Vagina (tissue), 2 donors: ENCODE measurements around the gene CACUL1.
A peak's percentile ranks its signal among the peaks of the same experiment; 100 is the strongest.

Experiments
- CTCF ChIP-seq, 3 experiments: fragments of 450-650 bp in 2 of 3; fragments of 200-600 bp in 1 of 3; sonication (generic) in 1 of 3; IDR thresholded peaks; one replicate each; pipeline ENCODE4 v1.5.1; 2017 to 2019; ENCODE audit warnings: antibody characterized with exemption in 3 of 3, mild to moderate bottlenecking in 2 of 3, moderate library complexity in 2 of 3
- POLR2AphosphoS5 ChIP-seq, 2 donors: sonication (generic); formaldehyde crosslinking; IDR thresholded peaks; one replicate each; pipeline ENCODE4 v1.9.0; 2017; ENCODE audit warnings: antibody characterized with exemption in 2 of 2, mild to moderate bottlenecking in 2 of 2, low read depth in 1 of 2; ENCODE audit not compliant: insufficient read depth in 1 of 2

GRCh38 chr10:118798231-118798662 lies 43.5 kb upstream of the CACUL1 start:
- TF ChIP-seq CTCF (IDR thresholded peaks at IDR 0.05) (no peak), POLR2AphosphoS5 (IDR thresholded peaks at IDR 0.05; ENCODE audit: insufficient read depth in 1 of 2, low read depth in 1 of 2) (peak in 1 of 2 donors; percentile 9)
